ENCODE measurements around the gene CLASRP. TPM values are rescaled to one million over a fixed set of nuclear protein-coding genes. Genes with fewer than 3 reads are reported as not detected.
"Not testable (repeated sequence)": the region's sequence is repeated elsewhere in the genome, so short reads cannot be mapped to it uniquely, and the experiment has no call there.

The CLASRP gene
- total RNA-seq, 3 donors from 2014 or later (not counting 1 experiment from before 2014, with no cell fraction given): 142 to 160 (median 146) TPM

DNA sequence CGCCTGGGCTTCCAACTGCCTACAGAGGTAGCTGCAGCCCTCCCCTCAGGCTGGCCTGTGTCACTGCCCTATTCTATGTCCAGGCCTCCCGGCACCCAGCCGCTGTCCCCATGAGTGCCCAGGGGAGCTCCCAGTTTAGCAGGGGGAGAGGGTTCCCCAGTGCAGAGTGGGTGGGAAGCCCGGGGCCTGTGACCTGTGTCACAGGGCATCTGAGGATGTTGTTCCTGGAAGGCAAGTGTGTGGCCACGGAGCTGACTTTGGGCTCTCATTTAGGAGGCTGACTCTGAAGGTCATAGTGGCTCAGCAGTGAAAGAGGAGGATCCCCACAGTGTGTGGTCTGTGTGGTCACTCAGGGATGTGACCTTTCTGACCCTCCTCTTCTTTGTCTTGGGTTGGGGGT is 79.3 kb downstream of the CLASRP start:
- no peak overlapping the region for H3K4me3 ChIP-seq (ENCODE audit: low read length)
- DNase-seq (no peak), ATAC-seq (no peak)
- Mint-ChIP-seq H3K36me3 (no peaks in the 10 kb centered on the region), H3K4me3 (peak overlapping the region; percentile 53), H3K9me3 (no peaks in the 10 kb centered on the region), H3K27ac (peak overlapping the region; percentile 82 to 90), H3K4me1 (peaks cover 36 to 54% of the 10 kb centered on the region in 2 donors), H3K27me3 (ENCODE audit: low read depth in 2 of 2) (no peaks in the 10 kb centered on the region)
- intact Hi-C loops (cut with micrococcal nuclease): no loop called here
- H3K27me3 ChIP-seq (ENCODE audit: control insufficient read depth, insufficient read depth, low read length): no peaks in the 10 kb centered on the region
- H3K4me1 ChIP-seq (ENCODE audit: control insufficient read depth, insufficient read depth, low read length): peaks cover 54% of the 10 kb centered on the region
- H3K36me3 ChIP-seq (ENCODE audit: control insufficient read depth, insufficient read depth, low read length): no peaks in the 10 kb centered on the region
- H3K27ac ChIP-seq (ENCODE audit: low read length): peak overlapping the region; percentile 48
- no peaks in the 10 kb centered on the region for H3K9me3 ChIP-seq (ENCODE audit: control insufficient read depth, insufficient read depth, low read length)
- WGBS (ENCODE audit: insufficient coverage): 68% methylated on average over 5 of the region's 5 CpGs
- no peak for TF ChIP-seq CTCF (IDR thresholded peaks at IDR 0.05)

DNA sequence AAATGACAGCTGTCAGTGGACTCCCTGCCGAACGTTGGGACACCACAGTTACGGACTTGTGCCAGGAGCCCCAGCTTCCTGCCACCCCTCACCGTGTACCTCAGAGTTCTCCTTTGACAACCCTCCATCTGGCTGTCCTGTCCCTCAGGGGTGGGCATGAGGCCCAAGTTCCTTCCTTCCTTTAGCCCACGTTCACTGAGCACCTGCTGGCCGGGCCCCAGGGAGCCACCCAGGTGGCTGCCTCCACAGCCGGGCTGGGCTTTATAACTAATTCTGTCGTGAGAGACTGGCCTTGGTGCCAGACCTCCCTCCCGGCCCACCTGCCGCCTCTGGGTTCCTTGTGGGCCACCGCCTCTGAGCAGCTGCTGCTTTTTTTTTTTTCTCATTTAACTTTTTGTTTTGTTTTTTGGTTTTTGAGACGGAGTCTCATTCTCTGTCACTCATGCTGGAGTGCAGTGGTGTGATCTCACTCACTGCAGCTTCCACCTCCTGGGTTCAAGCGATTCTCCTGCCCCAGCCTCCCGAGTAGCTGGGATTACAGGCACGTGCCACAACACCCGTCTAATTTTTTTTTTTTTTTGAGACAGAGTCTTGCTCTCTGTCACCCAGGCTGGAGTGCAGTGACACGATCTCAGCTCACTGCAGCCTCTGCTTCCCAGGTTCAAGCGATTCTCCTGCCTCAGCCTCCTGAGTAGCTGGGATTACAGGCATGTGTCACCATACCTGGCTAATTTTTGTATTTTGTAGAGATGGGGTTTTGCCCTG is 79.9 kb downstream of the CLASRP start:
- Histone ChIP-seq H3K4me1 (ENCODE audit: control insufficient read depth, insufficient read depth, low read length) (peaks cover 54% of the 10 kb centered on the region), H3K27ac (ENCODE audit: low read length) (peak overlapping the region; percentile 48)
- H3K4me3 ChIP-seq (ENCODE audit: low read length); DNase-seq; H3K27me3 Mint-ChIP-seq (ENCODE audit: low read depth in 2 of 2); H3K36me3 Mint-ChIP-seq; intact Hi-C loops (cut with micrococcal nuclease); H3K36me3 ChIP-seq (ENCODE audit: control insufficient read depth, insufficient read depth, low read length); H3K27me3 ChIP-seq (ENCODE audit: control insufficient read depth, insufficient read depth, low read length); H3K9me3 Mint-ChIP-seq; H3K9me3 ChIP-seq (ENCODE audit: control insufficient read depth, insufficient read depth, low read length): not testable (repeated sequence)
- WGBS (ENCODE audit: insufficient coverage): 18% methylated on average over 18 of the region's 18 CpGs
- peak; percentile 24 to 49 (median 37) for ATAC-seq
- Mint-ChIP-seq H3K27ac (peak overlapping the region; percentile 82 to 90), H3K4me3 (peak overlapping the region; percentile 60), H3K4me1 (peaks cover 36 to 54% of the 10 kb centered on the region in 2 donors)

DNA sequence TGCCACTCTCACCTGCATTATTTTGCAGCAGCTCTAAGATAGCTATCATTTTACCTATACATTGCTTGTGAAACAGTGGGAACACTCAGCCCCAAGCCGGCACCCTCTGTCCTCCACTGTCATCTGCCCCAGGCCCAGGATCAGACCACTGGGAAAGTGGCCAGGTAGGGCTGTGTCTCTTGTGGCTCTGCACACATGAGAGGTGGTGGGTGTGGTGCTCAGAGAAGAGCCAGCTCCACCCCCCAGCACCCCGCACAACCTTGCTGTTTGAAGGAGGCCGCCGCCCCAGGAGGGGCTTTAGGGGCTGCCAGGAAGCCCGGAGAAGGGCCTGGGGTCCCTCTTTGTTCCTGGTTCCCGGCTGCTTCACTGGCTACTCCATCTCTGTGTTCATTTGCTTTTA is 80.7 kb downstream of the CLASRP start:
- 77% methylated on average over 5 of the region's 6 CpGs for WGBS (ENCODE audit: insufficient coverage)
- Mint-ChIP-seq H3K4me3 (no peak overlapping the region), H3K27me3 (ENCODE audit: low read depth in 2 of 2) (no peaks in the 10 kb centered on the region), H3K27ac (no peak overlapping the region), H3K4me1 (peaks cover 36 to 54% of the 10 kb centered on the region in 2 donors), H3K36me3 (no peaks in the 10 kb centered on the region), H3K9me3 (no peaks in the 10 kb centered on the region)
- intact Hi-C loops (cut with micrococcal nuclease): no loop called here
- Histone ChIP-seq H3K36me3 (ENCODE audit: control insufficient read depth, insufficient read depth, low read length) (no peaks in the 10 kb centered on the region), H3K27ac (ENCODE audit: low read length) (no peak overlapping the region), H3K4me3 (ENCODE audit: low read length) (no peak overlapping the region), H3K4me1 (ENCODE audit: control insufficient read depth, insufficient read depth, low read length) (peaks cover 54% of the 10 kb centered on the region), H3K9me3 (ENCODE audit: control insufficient read depth, insufficient read depth, low read length) (no peaks in the 10 kb centered on the region), H3K27me3 (ENCODE audit: control insufficient read depth, insufficient read depth, low read length) (no peaks in the 10 kb centered on the region)
- no peak for TF ChIP-seq CTCF (IDR thresholded peaks at IDR 0.05)
- no peak for ATAC-seq
- DNase-seq: no peak

Other genes with a start within 250 kb of the CLASRP start
- not detected for gene BCAM, start 229.9 kb upstream of the CLASRP start, total RNA-seq
- 10 to 100 TPM in 1 of 3 donors, 1 to 10 TPM in 2; 1.6 to 10.3 (median 2.7) TPM for gene NECTIN2, start 192.7 kb upstream of the CLASRP start, total RNA-seq
- 10 to 100 TPM; 22.4 to 29.1 (median 23.5) TPM for gene TOMM40, start 147.8 kb upstream of the CLASRP start, total RNA-seq
- gene APOE, start 133.2 kb upstream of the CLASRP start, total RNA-seq: 1 to 10 TPM in 2 of 3 donors, under 1 TPM in 1; 0.45 to 2.7 (median 1.3) TPM
- not detected for gene APOC1, start 124.4 kb upstream of the CLASRP start, total RNA-seq
- gene APOC4, start 96.8 kb upstream of the CLASRP start, total RNA-seq: not detected
- gene APOC2, start 93.0 kb upstream of the CLASRP start, total RNA-seq: not detected
- gene CLPTM1, start 83.7 kb upstream of the CLASRP start, total RNA-seq: 100 to 1,000 TPM in 2 of 3 donors, 10 to 100 TPM in 1; 97.1 to 125 (median 120) TPM
- 100 to 1,000 TPM in 2 of 3 donors, 10 to 100 TPM in 1; 92.4 to 119 (median 105) TPM for gene RELB, start 37.6 kb upstream of the CLASRP start, total RNA-seq
- gene ZNF296, start 37.4 kb downstream of the CLASRP start, total RNA-seq: 1 to 10 TPM; 5.1 to 8.0 (median 8.0) TPM
- gene GEMIN7, start 40.2 kb downstream of the CLASRP start, total RNA-seq: 10 to 100 TPM; 27.7 to 28.7 (median 27.9) TPM
- gene PPP1R37, start 54.1 kb downstream of the CLASRP start, total RNA-seq: 10 to 100 TPM; 23.8 to 29.3 (median 25.0) TPM
- under 1 TPM; 0.55 to 1.00 (median 0.66) TPM for gene NKPD1, start 121.9 kb downstream of the CLASRP start, total RNA-seq
- 10 to 100 TPM; 38.0 to 47.0 (median 45.2) TPM for gene TRAPPC6A, start 139.2 kb downstream of the CLASRP start, total RNA-seq
- 10 to 100 TPM; 20.9 to 26.3 (median 21.8) TPM for gene BLOC1S3, start 139.7 kb downstream of the CLASRP start, total RNA-seq
- under 1 TPM in 2 of 3 donors, not detected in 1; 0.16 to 0.23 TPM for gene EXOC3L2, start 206.4 kb downstream of the CLASRP start, total RNA-seq
- gene MARK4, start 212.2 kb downstream of the CLASRP start, total RNA-seq: 10 to 100 TPM; 50.4 to 53.6 (median 51.4) TPM